Measurements from ENCODE around the gene BCL2L11. TPM values are rescaled to one million over a fixed set of nuclear protein-coding genes. Genes with fewer than 3 reads are reported as not detected.

Gene BCL2L11
- total RNA-seq, 2 experiments from 2014 or later = 21.9 to 25.6 TPM

DNA sequence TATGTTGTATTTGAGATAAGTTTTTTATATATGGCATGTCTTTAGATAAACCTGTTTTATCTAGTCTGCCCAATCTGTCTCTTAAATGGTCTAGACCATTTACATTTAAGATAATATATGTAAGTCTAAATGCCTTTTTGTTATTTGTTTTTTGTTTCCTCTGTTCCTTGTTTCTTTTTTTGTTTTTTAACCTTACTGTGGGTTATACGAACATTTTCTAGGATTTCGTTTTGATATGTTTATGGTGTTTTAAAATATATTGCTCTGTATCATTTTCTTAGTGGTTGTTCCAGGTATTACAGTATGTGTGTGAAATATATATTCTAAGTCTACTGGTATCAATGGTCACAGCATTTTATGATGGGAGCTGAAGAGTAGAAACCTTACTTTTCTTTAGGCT lies 13.3 kb downstream of the BCL2L11 start:
- intact Hi-C loops (cut with micrococcal nuclease) = no loop called here
- Mint-ChIP-seq H3K4me3 (no peak overlapping the region), H3K4me1 (ENCODE audit: low read depth) (peaks cover 26% of the 10 kb centered on the region), H3K27ac (no peak overlapping the region), H3K27me3 (no peaks in the 10 kb centered on the region), H3K36me3 (peaks cover 72% of the 10 kb centered on the region), H3K9me3 (no peaks in the 10 kb centered on the region)
- CTCF ChIA-PET = interaction anchor here (0.7 kb wide), 1 partner anchor 285 kb away, joined by 3 read pairs; no protein-coding TSS in a partner anchor
- DNase-seq = no peak
- POLR2A ChIA-PET = no interaction called here

DNA sequence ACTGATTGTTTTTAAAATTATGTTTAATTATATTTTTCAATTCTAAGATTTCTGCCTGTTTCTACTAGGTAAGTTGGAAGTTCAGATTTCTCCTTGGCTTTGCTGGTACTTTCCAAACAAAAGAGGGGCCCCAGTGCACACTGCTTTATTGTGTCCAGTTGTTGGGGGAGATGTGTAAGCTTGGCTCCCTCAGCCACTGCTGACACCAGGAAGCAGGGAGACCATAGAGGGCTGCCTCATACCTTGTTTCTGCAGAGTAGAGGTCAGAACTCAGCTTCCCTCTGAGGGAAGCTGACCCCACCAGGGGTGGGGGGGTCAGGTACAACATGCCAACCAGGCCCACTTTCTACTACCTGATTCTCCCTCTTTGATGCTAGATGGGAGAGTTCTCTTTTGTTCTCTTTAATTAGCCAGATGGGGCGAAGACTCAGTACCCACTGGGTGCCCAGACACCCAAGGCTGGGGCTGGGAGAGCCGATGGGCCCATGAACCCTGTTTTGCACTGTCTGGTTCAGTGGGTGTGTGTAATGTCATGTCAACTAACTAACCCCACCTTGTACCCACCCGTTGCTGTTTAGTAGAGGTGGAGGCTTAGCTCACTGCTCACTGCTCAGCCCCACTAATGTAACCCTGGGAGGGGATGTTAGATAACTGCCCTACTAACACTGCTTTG lies 14.7 kb downstream of the BCL2L11 start:
- intact Hi-C loops (cut with micrococcal nuclease) = no loop called here
- peaks cover 22% of the 10 kb centered on the region for H3K4me1 Mint-ChIP-seq (ENCODE audit: low read depth)
- no peak for DNase-seq
- ChIA-PET POLR2A (no interaction called here), CTCF (no interaction called here)
- no peak overlapping the region for H3K4me3 Mint-ChIP-seq
- H3K27me3 Mint-ChIP-seq = no peaks in the 10 kb centered on the region
- H3K27ac Mint-ChIP-seq = no peak overlapping the region
- peaks cover 77% of the 10 kb centered on the region for H3K36me3 Mint-ChIP-seq
- H3K9me3 Mint-ChIP-seq = no peaks in the 10 kb centered on the region

DNA sequence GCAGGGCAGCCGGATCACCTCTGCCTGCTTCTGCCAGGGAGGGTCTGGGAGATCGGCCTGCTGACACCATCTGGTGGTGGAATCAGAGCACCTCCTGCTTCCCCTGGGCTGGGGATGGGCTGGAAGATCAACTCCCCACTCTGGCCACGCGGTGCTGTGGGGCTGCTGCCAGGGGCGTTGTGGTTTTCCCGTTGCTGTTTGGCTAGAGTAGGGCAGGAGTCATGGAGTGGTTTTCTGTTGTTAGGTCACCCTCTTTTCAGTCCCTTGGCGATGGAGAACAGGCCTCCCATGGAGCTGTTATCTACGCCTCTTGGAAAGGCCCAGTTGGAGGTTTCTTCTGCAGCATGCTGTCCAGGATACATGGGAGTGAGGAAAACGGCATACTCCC lies 15.2 kb downstream of the BCL2L11 start:
- ChIA-PET POLR2A (no interaction called here), CTCF (no interaction called here)
- peaks cover 20% of the 10 kb centered on the region for H3K4me1 Mint-ChIP-seq (ENCODE audit: low read depth)
- H3K4me3 Mint-ChIP-seq = no peak overlapping the region
- no peaks in the 10 kb centered on the region for H3K9me3 Mint-ChIP-seq
- intact Hi-C loops (cut with micrococcal nuclease) = no loop called here
- DNase-seq = no peak
- H3K27ac Mint-ChIP-seq = no peak overlapping the region
- peaks cover 77% of the 10 kb centered on the region for H3K36me3 Mint-ChIP-seq
- H3K27me3 Mint-ChIP-seq = no peaks in the 10 kb centered on the region

DNA sequence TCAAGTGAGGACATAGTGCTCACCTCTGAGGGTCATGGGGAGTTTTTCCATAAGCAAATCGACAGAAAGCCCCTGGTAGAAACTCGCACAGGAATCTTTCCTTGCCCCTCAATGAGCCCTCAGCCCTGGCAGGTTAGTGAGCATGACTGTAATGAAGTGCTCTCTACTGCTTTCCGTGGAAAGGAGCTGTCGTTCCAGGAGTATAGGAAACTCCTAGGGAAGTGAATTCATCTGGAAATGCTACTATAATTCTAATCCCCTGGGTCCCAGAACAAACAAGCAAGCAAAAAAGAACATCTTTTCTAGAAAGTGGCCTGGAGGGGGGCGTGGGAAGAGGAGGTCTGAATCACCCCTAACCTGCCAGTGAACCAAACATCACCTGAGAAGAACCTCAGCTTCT lies 18.1 kb downstream of the BCL2L11 start:
- ChIA-PET CTCF (no interaction called here), POLR2A (no interaction called here)
- Mint-ChIP-seq H3K36me3 (peaks cover 73% of the 10 kb centered on the region), H3K27me3 (no peaks in the 10 kb centered on the region), H3K9me3 (no peaks in the 10 kb centered on the region), H3K27ac (no peak overlapping the region), H3K4me1 (ENCODE audit: low read depth) (peaks cover 22% of the 10 kb centered on the region), H3K4me3 (no peak overlapping the region)
- DNase-seq = no peak
- intact Hi-C loops (cut with micrococcal nuclease) = no loop called here

DNA sequence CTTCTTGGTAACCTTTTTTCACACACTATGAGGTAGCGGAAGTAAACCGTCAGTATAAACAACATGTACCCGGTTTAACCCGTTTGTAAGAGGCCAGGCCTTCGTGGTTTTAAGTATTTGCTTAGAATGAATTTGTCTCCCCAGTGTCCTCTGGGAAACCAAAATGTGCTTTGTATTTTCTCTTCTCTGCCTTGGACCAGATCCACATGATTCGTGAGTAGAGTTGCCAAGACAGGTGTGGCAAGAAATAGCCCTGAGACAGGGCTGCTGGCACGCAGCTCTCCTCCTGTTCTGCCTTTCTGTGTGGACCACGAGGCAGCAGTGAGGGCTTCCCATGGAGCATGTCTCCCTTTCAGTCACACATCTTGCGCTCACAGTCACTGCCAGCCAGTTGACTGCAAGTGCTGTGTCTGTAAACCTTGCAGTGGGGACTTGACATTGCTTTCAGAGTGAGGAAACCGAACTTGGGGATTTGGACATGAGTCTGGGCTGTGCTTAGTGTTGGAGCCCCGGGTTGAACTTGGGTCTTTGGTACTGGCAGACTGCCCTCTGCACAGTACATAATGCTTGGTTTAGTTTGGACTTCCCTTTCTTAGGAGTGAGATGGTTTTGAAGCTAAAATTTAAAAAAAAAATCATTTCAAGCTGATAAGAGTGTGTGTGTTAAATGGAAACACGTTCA lies 19.1 kb downstream of the BCL2L11 start:
- ChIA-PET CTCF (no interaction called here), POLR2A (no interaction called here)
- Mint-ChIP-seq H3K4me3 (no peak overlapping the region), H3K9me3 (no peaks in the 10 kb centered on the region), H3K27ac (no peak overlapping the region), H3K36me3 (peaks cover 76% of the 10 kb centered on the region), H3K27me3 (peaks cover under 1% of the 10 kb centered on the region), H3K4me1 (ENCODE audit: low read depth) (peaks cover 19% of the 10 kb centered on the region)
- DNase-seq = no peak
- intact Hi-C loops (cut with micrococcal nuclease) = no loop called here

DNA sequence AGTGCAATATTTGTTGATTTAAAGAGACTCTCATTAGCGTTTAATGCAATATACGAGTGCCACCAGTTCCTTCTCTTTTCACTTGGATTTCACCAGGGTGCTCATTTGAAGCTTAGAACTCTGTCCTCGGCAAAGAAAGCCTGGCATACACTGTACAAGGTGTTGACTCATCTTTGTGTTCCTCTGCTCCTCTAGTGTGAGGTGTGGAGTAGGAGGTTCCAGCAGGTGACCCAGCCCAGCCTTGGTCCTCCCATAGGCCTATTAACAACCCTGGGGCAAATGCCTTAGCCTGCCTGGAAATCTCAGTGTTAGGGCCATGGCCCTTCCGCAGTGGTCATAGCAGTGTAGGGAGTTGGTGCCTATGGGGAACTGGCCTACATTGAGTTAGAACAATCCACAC lies 20.1 kb downstream of the BCL2L11 start:
- H3K9me3 Mint-ChIP-seq = no peaks in the 10 kb centered on the region
- DNase-seq = no peak
- ChIA-PET POLR2A (no interaction called here), CTCF (no interaction called here)
- H3K4me3 Mint-ChIP-seq = no peak overlapping the region
- intact Hi-C loops (cut with micrococcal nuclease) = no loop called here
- H3K4me1 Mint-ChIP-seq (ENCODE audit: low read depth) = peaks cover 23% of the 10 kb centered on the region
- H3K27me3 Mint-ChIP-seq = peaks cover 2% of the 10 kb centered on the region
- no peak overlapping the region for H3K27ac Mint-ChIP-seq
- peaks cover 74% of the 10 kb centered on the region for H3K36me3 Mint-ChIP-seq

DNA sequence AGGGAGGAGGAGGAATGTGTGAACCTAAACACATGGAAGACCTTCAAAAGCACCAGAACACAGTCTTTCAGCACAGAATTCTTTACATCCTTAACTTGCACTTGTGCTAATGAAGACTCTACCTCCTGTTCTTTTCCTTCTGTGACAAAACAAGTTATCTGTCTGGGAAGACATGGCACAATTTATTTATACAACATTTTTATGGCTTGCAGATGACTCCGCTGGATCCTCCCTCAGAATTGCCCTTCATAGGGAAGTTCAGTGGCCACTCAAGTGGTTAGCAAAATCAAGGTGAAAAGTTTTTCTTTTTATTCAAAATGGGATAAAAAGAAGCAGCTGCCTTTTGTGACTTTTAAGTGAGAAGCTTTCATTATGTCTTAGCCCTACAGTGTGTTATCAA lies 21.4 kb downstream of the BCL2L11 start:
- no peak overlapping the region for H3K27ac Mint-ChIP-seq
- ChIA-PET POLR2A (no interaction called here), CTCF (no interaction called here)
- DNase-seq = no peak
- peaks cover 70% of the 10 kb centered on the region for H3K36me3 Mint-ChIP-seq
- no peak overlapping the region for H3K4me3 Mint-ChIP-seq
- H3K9me3 Mint-ChIP-seq = no peaks in the 10 kb centered on the region
- peaks cover 19% of the 10 kb centered on the region for H3K4me1 Mint-ChIP-seq (ENCODE audit: low read depth)
- intact Hi-C loops (cut with micrococcal nuclease) = no loop called here
- H3K27me3 Mint-ChIP-seq = peaks cover 2% of the 10 kb centered on the region

DNA sequence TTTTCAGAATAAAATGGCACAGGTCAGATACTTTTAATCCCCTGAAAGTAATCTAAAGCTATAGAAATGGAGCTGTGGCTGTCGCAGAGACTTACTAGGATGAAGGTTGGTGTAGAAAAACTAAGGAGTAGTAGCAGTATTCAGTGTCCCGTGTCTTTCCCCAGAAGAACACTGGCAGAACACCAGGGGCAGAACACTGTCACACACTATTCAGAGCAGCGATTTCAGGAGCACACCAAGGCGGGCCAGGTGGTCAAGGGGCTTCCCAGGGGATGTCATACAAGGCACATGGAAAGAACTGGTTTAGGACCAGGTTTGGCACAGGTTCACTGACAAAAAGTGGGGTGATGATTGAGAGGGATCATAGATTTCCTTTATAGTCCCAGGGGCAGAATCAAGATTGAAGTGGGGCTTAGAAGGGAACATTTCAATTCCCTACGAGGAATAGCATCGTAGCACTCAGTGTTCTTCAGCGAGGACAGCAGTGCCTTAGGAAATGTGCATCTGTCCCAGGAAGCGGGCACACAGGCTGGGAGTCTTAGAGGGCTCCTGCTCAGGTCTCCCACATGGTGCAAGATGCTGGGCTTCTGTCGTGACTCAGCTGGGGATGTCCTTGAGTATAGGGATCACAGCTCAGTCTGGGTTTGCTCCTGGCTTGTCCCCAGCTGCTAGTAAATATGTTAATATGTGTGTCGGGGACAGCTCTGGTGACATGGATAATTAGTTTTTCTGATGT lies 22.6 kb downstream of the BCL2L11 start:
- ChIA-PET CTCF (interaction anchor here (1.4 kb wide), 1 partner anchor 331 kb away, joined by 3 read pairs; no protein-coding TSS in a partner anchor), POLR2A (no interaction called here)
- peaks cover 17% of the 10 kb centered on the region for H3K4me1 Mint-ChIP-seq (ENCODE audit: low read depth)
- no peak for DNase-seq
- H3K36me3 Mint-ChIP-seq = peaks cover 67% of the 10 kb centered on the region
- H3K27me3 Mint-ChIP-seq = peaks cover 2% of the 10 kb centered on the region
- intact Hi-C loops (cut with micrococcal nuclease) = no loop called here
- no peaks in the 10 kb centered on the region for H3K9me3 Mint-ChIP-seq
- H3K27ac Mint-ChIP-seq = no peak overlapping the region
- no peak overlapping the region for H3K4me3 Mint-ChIP-seq

DNA sequence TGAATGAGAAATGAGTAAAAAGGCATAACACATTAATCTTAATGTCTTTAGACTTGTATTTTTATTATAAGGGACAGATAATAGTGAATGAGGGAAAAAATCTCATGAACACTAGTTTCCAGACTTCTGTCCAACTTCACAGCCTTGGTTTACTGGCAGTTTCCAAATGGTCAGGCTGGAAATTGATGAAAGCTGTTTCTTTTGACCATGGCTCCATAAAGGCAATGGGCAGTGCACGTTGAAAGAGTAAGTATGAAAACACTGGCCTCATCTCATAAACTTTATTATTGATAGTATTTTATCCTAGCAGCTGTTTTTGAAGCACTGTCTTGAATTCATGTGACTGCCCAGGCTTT lies 23.1 kb downstream of the BCL2L11 start:
- H3K36me3 Mint-ChIP-seq = peaks cover 64% of the 10 kb centered on the region
- POLR2A ChIA-PET = no interaction called here

DNA sequence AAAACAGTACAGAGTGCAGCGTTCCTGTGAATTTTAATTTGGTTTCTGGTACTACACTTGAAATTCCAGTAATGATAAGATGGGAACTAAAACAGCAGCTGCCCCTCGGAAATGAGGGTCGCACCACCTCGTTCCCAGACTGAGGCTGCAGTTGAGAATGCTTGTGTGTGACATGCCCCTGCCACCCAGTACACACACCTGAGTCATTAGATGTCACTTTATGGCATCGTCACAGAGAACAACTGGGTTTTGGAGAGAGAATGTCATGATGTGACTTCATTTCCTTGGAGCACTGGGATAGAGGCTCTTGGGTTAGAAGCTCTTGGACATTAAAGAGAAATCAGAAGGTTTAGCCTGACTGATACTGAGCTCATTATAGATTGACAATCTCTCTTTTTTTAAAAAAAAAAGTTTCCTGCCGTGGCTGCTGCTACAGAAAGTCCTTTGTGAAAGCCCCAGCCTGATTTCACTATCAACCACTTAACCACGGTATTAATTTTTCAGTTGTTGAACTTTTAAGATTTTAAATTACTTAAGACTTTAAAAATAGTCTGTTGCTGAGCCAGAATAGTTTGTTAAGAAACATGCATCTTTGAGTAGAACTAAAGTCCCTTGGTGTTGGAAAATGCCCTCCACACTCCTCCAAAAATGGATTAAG lies 24.5 kb downstream of the BCL2L11 start:
- intact Hi-C loops (cut with micrococcal nuclease) = no loop called here
- Mint-ChIP-seq H3K27ac (no peak overlapping the region), H3K4me3 (no peak overlapping the region), H3K36me3 (peaks cover 57% of the 10 kb centered on the region), H3K4me1 (ENCODE audit: low read depth) (peaks cover 28% of the 10 kb centered on the region), H3K27me3 (peaks cover 2% of the 10 kb centered on the region), H3K9me3 (no peaks in the 10 kb centered on the region)
- CTCF ChIA-PET = interaction anchor here (1.0 kb wide), 1 partner anchor 28 kb away, joined by 3 read pairs; no protein-coding TSS in a partner anchor
- POLR2A ChIA-PET = no interaction called here
- no peak for DNase-seq

More for the DNA sequence above, 23.1 kb downstream of the BCL2L11 start:
- H3K4me1 Mint-ChIP-seq (ENCODE audit: low read depth) = peaks cover 19% of the 10 kb centered on the region
- no peaks in the 10 kb centered on the region for H3K9me3 Mint-ChIP-seq
- peaks cover 2% of the 10 kb centered on the region for H3K27me3 Mint-ChIP-seq
- intact Hi-C loops (cut with micrococcal nuclease) = no loop called here
- CTCF ChIA-PET = interaction anchor here (1.4 kb wide), 1 partner anchor 332 kb away, joined by 3 read pairs; no protein-coding TSS in a partner anchor
- DNase-seq = no peak
- no peak overlapping the region for H3K4me3 Mint-ChIP-seq
- no peak overlapping the region for H3K27ac Mint-ChIP-seq

DNA sequence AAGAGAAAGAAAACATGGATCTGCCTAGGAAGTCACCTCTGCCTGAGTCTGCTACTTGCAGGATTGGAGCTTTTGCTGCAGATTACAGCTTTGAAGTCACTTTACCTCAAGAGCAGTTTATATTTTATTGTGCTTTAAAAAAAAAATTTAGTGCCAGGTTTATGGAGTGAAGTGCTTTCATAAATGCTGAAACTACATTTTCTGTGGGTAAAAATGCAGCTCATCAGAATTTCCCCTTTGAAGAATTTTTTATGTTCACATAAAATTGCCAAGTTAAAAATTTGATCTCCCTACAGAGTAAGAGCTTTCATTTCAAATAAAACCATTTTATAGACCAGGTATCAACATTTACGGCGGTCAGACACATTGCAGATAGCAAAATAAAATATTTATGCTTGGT lies 25.2 kb downstream of the BCL2L11 start:
- DNase-seq = no peak
- CTCF ChIA-PET = interaction anchor here (1.0 kb wide), 1 partner anchor 29 kb away, joined by 3 read pairs; no protein-coding TSS in a partner anchor
- H3K4me3 Mint-ChIP-seq = no peak overlapping the region
- H3K27ac Mint-ChIP-seq = no peak overlapping the region
- peaks cover 55% of the 10 kb centered on the region for H3K36me3 Mint-ChIP-seq
- POLR2A ChIA-PET = no interaction called here
- peaks cover 2% of the 10 kb centered on the region for H3K27me3 Mint-ChIP-seq
- intact Hi-C loops (cut with micrococcal nuclease) = no loop called here
- H3K4me1 Mint-ChIP-seq (ENCODE audit: low read depth) = peaks cover 28% of the 10 kb centered on the region
- H3K9me3 Mint-ChIP-seq = no peaks in the 10 kb centered on the region

DNA sequence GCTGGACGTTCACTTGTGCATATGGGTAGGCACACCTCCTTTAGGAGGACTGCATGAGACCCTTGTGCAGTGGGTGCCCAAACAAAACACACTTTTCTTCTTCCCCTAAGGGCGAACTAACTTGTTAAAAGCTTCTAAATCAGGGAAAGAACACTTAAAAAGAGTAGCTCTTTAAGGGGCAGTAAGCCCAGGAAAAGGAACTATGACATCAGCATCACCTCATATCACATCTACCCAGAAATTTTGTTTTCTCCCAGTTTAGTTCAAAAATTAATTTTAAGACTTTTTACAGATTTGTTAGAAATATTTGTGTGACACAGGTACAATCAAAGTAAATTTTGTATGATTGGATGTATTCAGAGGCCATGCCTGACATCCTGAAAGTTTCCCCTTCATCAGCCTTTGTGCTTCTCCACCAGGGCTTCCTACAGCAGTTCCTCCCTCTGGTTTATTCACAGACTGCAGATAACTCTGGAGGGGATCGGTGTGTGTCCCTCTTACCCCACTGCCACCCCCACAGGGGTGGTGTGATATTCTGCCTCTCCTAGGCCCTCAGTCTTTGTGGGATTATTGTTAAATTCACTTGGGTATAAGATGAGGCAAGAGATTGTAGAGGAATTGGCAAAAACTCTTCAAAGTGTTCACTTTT lies 27.6 kb downstream of the BCL2L11 start:
- Mint-ChIP-seq H3K27ac (no peak overlapping the region), H3K27me3 (peaks cover 2% of the 10 kb centered on the region), H3K9me3 (no peaks in the 10 kb centered on the region), H3K36me3 (peaks cover 57% of the 10 kb centered on the region), H3K4me1 (ENCODE audit: low read depth) (peaks cover 18% of the 10 kb centered on the region), H3K4me3 (no peak overlapping the region)
- ChIA-PET POLR2A (interaction anchor here (0.7 kb wide), 1 partner anchor 1015 kb away, joined by 3 read pairs; no protein-coding TSS in a partner anchor), CTCF (no interaction called here)
- intact Hi-C loops (cut with micrococcal nuclease) = no loop called here
- no peak for DNase-seq
